PFSK-1 (cell line): ENCODE data around the gene OR6C70.

Source experiments
- FOXP2 ChIP-seq: optimal IDR thresholded peaks from 2 replicates; pipeline ENCODE3; 2011; ENCODE audit warnings: borderline replicate concordance, control low read depth, inconsistent platforms; ENCODE audit not compliant: insufficient read depth; ENCODE audit errors: extremely low read length, extremely low read depth
- POLR2AphosphoS5 ChIP-seq: IDR thresholded peaks from 2 replicates; pipeline ENCODE4 v1.6.1; 2012; ENCODE audit warnings: low read depth, mild to moderate bottlenecking, control low read depth, low read length, moderate library complexity
- REST ChIP-seq, 2 experiments: IDR thresholded peaks; 2 replicates each; pipeline versions ENCODE4 v1.6.1 to v1.8.0; 2011 to 2012; ENCODE audit warnings: low read depth in 2 of 2, low read length in 2 of 2, control low read depth in 1 of 2, inconsistent platforms in 1 of 2, mild to moderate bottlenecking in 1 of 2, moderate library complexity in 1 of 2; ENCODE audit not compliant: insufficient read depth in 1 of 2
- SIN3A ChIP-seq: IDR thresholded peaks from 2 replicates; pipeline ENCODE4 v1.6.1; 2012; ENCODE audit warnings: mild to moderate bottlenecking, low read length, moderate library complexity, borderline replicate concordance; ENCODE audit not compliant: insufficient read depth
- TAF1 ChIP-seq: IDR thresholded peaks from 2 replicates; pipeline ENCODE4 v1.6.1; 2012; ENCODE audit warnings: low read length, control low read depth, borderline replicate concordance; ENCODE audit not compliant: insufficient read depth

The OR6C70 gene

DNA sequence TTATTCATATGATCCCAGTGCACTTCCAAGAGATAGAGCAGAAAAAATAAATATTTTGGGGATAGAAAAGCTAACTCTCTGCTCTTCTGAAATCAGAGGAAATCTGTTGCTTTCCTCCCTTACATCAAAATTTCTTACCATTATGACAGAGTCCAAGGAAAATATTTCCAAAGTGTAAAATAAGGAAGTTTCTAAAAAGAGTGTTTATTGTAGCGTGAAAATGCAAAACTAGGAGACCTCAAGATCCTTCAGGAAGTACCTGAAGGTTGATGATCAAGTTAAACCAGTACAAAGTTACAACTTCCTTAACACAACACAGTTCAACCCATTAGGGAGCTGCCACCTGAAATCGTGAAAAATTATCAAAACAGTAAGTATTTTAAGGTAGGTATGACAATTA is 26.2 kb downstream of the OR6C70 start, which contains the start of gene OR6C2:
Gene OR6C2 (plus strand): TSS at position 301 of the 400 bp plus-strand sequence. CDS start 8,138 bp downstream, outside the sequence.
- TF ChIP-seq SIN3A = no peak
- no peak for TF ChIP-seq REST (IDR thresholded peaks at IDR 0.05; ENCODE audit: insufficient read depth in 1 of 2, low read depth in 2 of 2, low read length in 2 of 2)
- no peak for TF ChIP-seq FOXP2
- no peak for TF ChIP-seq POLR2AphosphoS5
- TF ChIP-seq TAF1 = no peak

DNA sequence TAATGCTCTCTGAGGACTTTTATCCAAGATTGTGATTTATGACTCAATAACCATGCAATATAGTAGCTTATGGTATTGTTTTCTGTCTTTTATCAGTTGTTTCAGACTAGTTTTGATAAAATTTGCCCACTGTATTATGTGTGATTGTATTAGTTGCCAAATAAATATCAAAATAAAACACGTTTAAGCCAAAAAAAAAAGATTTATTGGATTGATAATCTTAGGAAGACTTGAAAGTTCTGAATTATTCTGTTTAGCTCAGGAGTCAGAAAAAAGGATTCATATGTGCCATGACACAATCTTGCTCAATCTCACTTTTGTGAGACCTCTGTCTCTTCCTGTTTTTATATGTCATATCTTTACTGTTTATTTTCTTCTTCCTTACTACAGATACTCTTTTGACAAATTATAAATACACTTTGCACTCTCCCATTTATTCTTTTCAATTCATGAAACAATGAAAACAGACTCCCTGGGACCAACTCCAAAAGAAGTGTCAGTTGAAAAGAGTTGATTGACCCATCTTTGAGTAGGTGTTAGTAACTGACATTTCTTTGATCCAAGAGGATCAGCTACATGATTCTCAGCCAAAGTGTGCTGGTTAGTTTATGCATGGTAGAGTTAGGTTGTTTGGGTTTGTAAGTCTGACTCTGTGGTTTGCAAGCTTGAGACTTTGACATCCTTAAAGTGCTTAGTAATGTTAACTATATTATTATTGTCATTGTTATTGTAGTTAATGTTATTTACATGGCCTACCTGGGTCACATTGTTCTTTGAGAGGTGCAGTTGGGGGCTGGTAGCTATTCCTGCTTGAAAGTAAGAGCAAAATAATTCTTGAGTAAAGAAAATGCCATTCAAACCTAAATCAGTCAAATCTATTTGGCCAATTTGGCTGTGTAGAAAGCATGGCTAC is 41.4 kb downstream of the OR6C70 start:
- TF ChIP-seq TAF1 (no peak), SIN3A (no peak), REST (IDR thresholded peaks at IDR 0.05; ENCODE audit: insufficient read depth in 1 of 2, low read depth in 2 of 2, low read length in 2 of 2) (no peak)

DNA sequence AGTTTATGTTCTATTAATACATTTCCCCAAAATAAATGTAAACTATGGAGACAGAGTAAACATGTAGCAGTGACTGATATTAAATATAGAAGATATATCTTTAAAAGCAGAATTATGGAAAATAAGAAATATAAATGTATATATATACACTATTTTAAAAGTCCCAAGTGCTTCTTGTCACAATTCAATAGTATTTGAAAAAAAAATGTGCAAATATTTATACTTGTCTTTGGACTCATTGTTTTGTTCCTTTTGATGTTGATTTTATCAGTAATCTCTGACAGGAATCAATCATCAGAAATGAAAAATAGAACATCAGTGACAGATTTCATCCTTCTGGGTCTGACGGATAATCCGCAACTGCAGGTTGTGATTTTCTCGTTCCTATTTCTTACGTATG is 44.0 kb downstream of the OR6C70 start, which contains the start of gene OR6C76:
Gene OR6C76 (plus strand): TSS at position 301 of the 400 bp plus-strand sequence. CDS start 0 bp downstream, at position 301.
- TF ChIP-seq FOXP2 = no peak

GRCh38 chr12:55420307-55420962 is 49.5 kb downstream of the OR6C70 start:
- no peak for TF ChIP-seq TAF1
- TF ChIP-seq SIN3A = no peak
- no peak for TF ChIP-seq REST (IDR thresholded peaks at IDR 0.05; ENCODE audit: insufficient read depth in 1 of 2, low read depth in 2 of 2, low read length in 2 of 2)
- TF ChIP-seq FOXP2 = no peak
- no peak for TF ChIP-seq POLR2AphosphoS5
